C4-2B (cell line): ENCODE results near the gene SPACA6.

Source experiments
- CTCF ChIP-seq: fragments of 450-650 bp; conservative IDR thresholded peaks from 2 replicates; pipeline ENCODE4 v1.5.1; 2017; ENCODE audit warnings: mild to moderate bottlenecking
- ZFX ChIP-seq: fragments of 450-650 bp; IDR thresholded peaks from 2 replicates; pipeline ENCODE4 v1.6.1; 2017

- TF ChIP-seq CTCF (no peak), ZFX (no peak)
These were observed 3.5 kb downstream of the SPACA6 start for GRCh38 chr19:51696606-51697005.
